Adrenal gland (tissue), 12 donors: ENCODE results near the gene RNASE7. TPM values are rescaled to one million over a fixed set of nuclear protein-coding genes. Genes with fewer than 3 reads are reported as not detected.

ENCODE experiments used
- DNase-seq, 7 donors: peaks; one replicate each; pipeline ENCODE4 v3.0.0-alpha.2; 2019 to 2020
- H3K27ac ChIP-seq, 5 donors: fragments of 200-600 bp; sonication (generic) in 4 of 5; 1 replicate in 3 of 5; 2 replicates in 2 of 5; pipeline versions ENCODE4 v1.5.1 to v1.8.0; 2016 to 2020; ENCODE audit warnings: mild to moderate bottlenecking in 1 of 5
- H3K27me3 ChIP-seq: fragments of 200-600 bp; 2 replicates; pipeline ENCODE4 v1.8.0; 2021
- H3K36me3 ChIP-seq, 2 donors: fragments of 200-600 bp; replicated peaks in 1 of 2; 1 replicate in 1 of 2; 2 replicates in 1 of 2; pipeline versions ENCODE4 v1.5.1 to v1.8.0; 2018 to 2022
- H3K4me1 ChIP-seq, 2 donors: fragments of 200-600 bp; replicated peaks in 1 of 2; 1 replicate in 1 of 2; 2 replicates in 1 of 2; pipeline versions ENCODE4 v1.5.1 to v1.8.0; 2018 to 2021
- H3K4me3 ChIP-seq, 4 donors: fragments of 200-600 bp; sonication (generic) in 3 of 4; one replicate each; pipeline ENCODE4 v1.5.1; 2016 to 2018
- H3K9me3 ChIP-seq, 3 donors: fragments of 200-600 bp; sonication (generic) in 1 of 3; replicated peaks in 1 of 3; 1 replicate in 2 of 3; 2 replicates in 1 of 3; pipeline versions ENCODE4 v1.5.1 to v1.8.0; 2016 to 2021
- POLR2A ChIP-seq, 2 donors: fragments of 450-650 bp; IDR thresholded peaks; one replicate each; pipeline ENCODE4 v1.6.1; 2017; ENCODE audit warnings: antibody characterized with exemption in 2 of 2, mild to moderate bottlenecking in 2 of 2, moderate library complexity in 1 of 2
- WGBS, 4 donors: extraction: QIAGEN DNeasy Blood & Tissue Kit in 2 of 4; methylation state at CpG; one replicate each; pipeline versions ENCODE4 v1.1.5 to v1.1.7; 2013 to 2017; 5-methylcytosine and 5-hydroxymethylcytosine counted together
- intact Hi-C, 2 donors: fragments of 100-400 bp; cut with DNase I; formaldehyde crosslinking; loops; one replicate each; pipeline versions ENCODE4 v1.14.1 to v1.15.0; 2022 to 2023
- polyA plus RNA-seq, 3 donors: library from polyadenylated mRNA; stranded (reverse); fragments of 200-250 nt in 2 of 3; fragments of 350-450 nt in 1 of 3; fragmentation: Illumina TruSeq in 1 of 3; extraction: RNeasy Lipid Tissue Mini Kit (QIAGEN cat#74804) in 1 of 3; gene quantifications; one replicate each; pipeline ENCODE4 v1.2.3, GENCODE V29; 2013 to 2014
- total RNA-seq, 9 donors: library from RNA; depleted of rRNA in 4 of 9; stranded (reverse); fragments of >200 nt in 4 of 9; fragments of 120-200 nt in 1 of 9; fragmentation: NEBNext Ultra II Directional in 1 of 9; extraction: Animal tissue kit (Norgen Biotek cat#: 25700) in 1 of 9; gene quantifications; one replicate each; pipeline versions ENCODE4 v1.1.0 to v1.2.4, GENCODE V29; 2013 to 2023
- TF ChIP-seq, protein P1 (sequence below), 6 experiments: fragments of 450-650 bp in 4 of 6; fragments of 200-600 bp in 2 of 6; sonication (generic) in 1 of 6; IDR thresholded peaks; 1 replicate in 5 of 6; 2 replicates in 1 of 6; pipeline versions ENCODE4 v1.5.1 to v1.8.0; 2016 to 2021; ENCODE audit warnings: antibody characterized with exemption in 6 of 6, mild to moderate bottlenecking in 2 of 6, moderate library complexity in 1 of 6
- donor health status: healthy with polysubstance abuse.
- donor health status: Bipolar disorder and iron deficiency.
- donor health status: DM: yes; HTN: yes; CAD: no.
- donor health status: DM: no; HTN: no; CAD: no.
- donor health status: DM: no; HTN: no; CAD: no.
- donor health status: DM: yes; HTN: yes; CAD: no.

The RNASE7 gene
- total and polyA plus RNA-seq, 12 donors, result 0.20 to 0.34 TPM; not detected in 10

DNA sequence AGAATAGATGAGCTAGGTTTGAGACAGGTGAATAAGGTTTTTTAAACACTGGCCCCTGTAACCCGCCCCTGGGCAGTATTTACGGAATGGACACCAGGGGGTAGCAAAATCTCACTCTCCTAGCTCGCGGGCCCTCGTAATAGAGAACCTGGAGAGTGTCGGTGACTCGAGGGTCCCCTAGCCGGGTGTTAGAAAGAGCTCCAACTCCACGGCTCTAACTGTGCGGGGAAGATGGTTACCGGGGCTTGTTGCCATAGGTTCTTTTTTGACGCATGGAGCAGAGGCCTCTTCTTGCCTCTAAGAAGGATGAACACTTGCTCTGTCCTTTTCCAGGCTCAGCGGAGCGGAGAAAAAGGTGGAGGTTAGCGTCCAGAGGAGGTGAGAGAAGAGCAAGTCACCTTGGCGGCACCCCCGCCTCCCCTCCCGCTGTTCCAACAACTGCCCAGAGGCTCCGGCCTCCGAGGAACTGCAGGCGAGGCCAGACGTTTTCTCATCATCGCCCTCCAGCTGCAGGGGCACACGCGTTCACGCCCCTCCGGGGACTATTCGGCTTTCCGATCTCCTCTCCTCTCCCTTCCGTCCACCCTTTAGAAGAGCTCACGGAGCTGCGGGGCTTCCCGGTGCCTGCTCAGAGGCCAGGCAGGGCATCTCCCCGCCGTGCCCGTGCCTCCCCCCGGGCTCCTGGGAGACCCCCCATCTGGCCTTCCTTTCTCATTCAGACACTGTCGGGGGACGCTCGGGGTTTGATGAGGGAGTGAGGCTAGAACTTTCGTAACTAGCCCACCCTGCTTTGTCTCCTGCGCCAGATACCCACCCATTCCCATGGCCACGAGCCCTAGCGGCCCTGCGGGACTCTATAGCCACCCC lies 26.6 kb downstream of the RNASE7 start:
- peak in 4 of 7 donors; percentile 20 to 73 (median 46) for DNase-seq
- intact Hi-C loops, result loop anchor here in 1 of 2 donors (2.0 kb wide), 1 partner anchor 22 kb away; no protein-coding TSS in a partner anchor
- WGBS, 4 donors, result 41 to 62% (median 47%) methylated on average over 38 to 45 of the region's 45 CpGs
- TF ChIP-seq, protein P1, sequence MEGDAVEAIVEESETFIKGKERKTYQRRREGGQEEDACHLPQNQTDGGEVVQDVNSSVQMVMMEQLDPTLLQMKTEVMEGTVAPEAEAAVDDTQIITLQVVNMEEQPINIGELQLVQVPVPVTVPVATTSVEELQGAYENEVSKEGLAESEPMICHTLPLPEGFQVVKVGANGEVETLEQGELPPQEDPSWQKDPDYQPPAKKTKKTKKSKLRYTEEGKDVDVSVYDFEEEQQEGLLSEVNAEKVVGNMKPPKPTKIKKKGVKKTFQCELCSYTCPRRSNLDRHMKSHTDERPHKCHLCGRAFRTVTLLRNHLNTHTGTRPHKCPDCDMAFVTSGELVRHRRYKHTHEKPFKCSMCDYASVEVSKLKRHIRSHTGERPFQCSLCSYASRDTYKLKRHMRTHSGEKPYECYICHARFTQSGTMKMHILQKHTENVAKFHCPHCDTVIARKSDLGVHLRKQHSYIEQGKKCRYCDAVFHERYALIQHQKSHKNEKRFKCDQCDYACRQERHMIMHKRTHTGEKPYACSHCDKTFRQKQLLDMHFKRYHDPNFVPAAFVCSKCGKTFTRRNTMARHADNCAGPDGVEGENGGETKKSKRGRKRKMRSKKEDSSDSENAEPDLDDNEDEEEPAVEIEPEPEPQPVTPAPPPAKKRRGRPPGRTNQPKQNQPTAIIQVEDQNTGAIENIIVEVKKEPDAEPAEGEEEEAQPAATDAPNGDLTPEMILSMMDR (IDR thresholded peaks at IDR 0.05), result peak; percentile 17 to 66 (median 54)
- TF ChIP-seq POLR2A (IDR thresholded peaks at IDR 0.05), result no peak
- Histone ChIP-seq H3K36me3 (peaks cover 0 to 9% of the 10 kb centered on the region in 2 donors), H3K4me3 (peak overlapping the region in 1 of 4 donors; percentile 88), H3K27me3 (no peaks in the 10 kb centered on the region), H3K27ac (peak overlapping the region in 3 of 5 donors; percentile 85 to 93 (median 90)), H3K4me1 (peaks cover 25 to 31% of the 10 kb centered on the region in 2 donors), H3K9me3 (no peaks in the 10 kb centered on the region)

DNA sequence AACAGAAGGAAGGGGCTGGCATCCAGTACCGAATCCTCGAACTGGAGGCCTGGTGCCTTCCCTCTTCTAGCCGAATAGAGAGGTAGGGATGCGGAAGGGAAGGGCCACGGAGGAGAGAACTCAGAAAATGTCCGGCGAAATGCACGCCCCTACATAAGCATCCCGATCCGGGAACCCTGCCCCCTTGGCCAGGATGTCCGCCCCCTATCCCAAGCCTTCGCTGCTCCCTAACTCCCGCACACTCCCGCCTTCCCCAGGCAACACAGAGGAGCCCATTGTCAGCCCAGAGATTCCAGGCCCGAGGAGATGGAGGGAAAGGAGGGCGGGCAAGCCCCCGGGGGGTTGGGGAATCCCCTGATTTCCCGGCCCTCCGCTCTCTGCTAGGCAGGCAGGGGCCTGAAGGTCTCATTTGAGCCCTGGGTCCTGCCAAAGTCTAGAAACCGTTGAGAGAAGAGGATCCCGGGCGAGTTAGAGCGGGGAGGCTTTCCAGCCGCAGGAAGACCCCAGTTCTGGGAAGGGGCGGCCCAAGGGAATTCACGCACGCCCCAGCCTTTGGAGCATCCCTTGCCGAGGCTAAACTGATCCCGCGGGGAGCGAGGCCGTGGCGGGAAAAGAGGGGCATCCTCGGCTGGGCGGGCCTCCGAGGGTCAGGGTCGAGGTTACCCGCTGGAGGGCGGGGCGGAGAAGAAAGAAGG lies 27.4 kb downstream of the RNASE7 start:
- no peaks in the 10 kb centered on the region for H3K9me3 ChIP-seq
- TF ChIP-seq, protein P1 (IDR thresholded peaks at IDR 0.05), result no peak
- TF ChIP-seq POLR2A (IDR thresholded peaks at IDR 0.05), result no peak
- peaks cover 25 to 29% of the 10 kb centered on the region in 2 donors for H3K4me1 ChIP-seq
- DNase-seq, result peak in 2 of 7 donors; percentile 35 to 36
- H3K27me3 ChIP-seq, result no peaks in the 10 kb centered on the region
- peak overlapping the region in 4 of 5 donors; percentile 19 to 93 (median 88) for H3K27ac ChIP-seq
- intact Hi-C loops, result loop anchor here in 1 of 2 donors (2.0 kb wide), 1 partner anchor 23 kb away; no protein-coding TSS in a partner anchor
- peak overlapping the region in 2 of 4 donors; percentile 67 to 88 for H3K4me3 ChIP-seq
- 10 to 20% (median 16%) methylated on average over 21 to 40 of the region's 40 CpGs for WGBS, 4 donors
- H3K36me3 ChIP-seq, result peaks cover 0 to 17% of the 10 kb centered on the region in 2 donors

DNA sequence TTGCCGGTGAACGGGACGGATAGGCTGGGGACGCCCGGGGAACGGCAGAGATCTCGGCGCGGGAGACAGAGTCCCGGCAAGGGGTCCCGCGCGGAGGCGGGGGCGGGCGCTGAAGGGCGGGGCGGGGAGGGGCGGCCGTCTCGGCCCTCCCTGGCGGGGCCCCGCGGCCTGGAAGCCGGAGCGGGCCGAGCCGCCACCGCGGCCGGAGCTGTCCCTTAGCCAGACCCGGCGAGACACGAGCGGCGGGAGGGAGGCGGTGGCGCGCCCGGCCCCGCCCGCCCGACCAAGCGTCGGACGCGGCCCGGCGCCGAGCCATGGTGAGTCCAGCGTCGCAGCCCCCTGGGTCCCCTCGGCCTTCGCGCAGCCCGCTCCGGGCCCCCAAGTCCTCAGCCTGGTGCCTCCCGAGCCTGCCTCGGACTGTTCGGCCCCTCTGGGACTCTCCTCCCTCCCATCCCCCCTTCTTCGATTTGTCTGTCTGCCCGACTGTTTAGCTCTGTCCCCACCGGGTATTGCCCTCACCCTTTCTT lies 28.0 kb downstream of the RNASE7 start, which contains the start of gene ARHGEF40:
TSS of gene ARHGEF40 (plus strand) at position 222 of the 527 bp plus-strand sequence. CDS start at position 315, 93 bp downstream.
- H3K4me1 ChIP-seq, result peaks cover 25 to 29% of the 10 kb centered on the region in 2 donors
- peak; percentile 62 to 77 (median 74) for DNase-seq
- peaks cover 0 to 23% of the 10 kb centered on the region in 2 donors for H3K36me3 ChIP-seq
- TF ChIP-seq POLR2A (IDR thresholded peaks at IDR 0.05), result peak; percentile 60 to 77
- TF ChIP-seq, protein P1 (IDR thresholded peaks at IDR 0.05), result no peak
- 0 to 3% (median 1%) methylated on average over 15 to 63 of the region's 63 CpGs for WGBS, 4 donors
- peak within 1 kb of the TSS; percentile 14 to 88 (median 58) for H3K4me3 ChIP-seq
- no peaks in the 10 kb centered on the region for H3K27me3 ChIP-seq
- peak within 1 kb of the TSS; percentile 43 to 93 (median 85) for H3K27ac ChIP-seq
- H3K9me3 ChIP-seq, result no peaks in the 10 kb centered on the region
- intact Hi-C loops, result no loop called here
